GM18507 (cell line): ENCODE results near the gene ZNF740.
A peak's percentile ranks its signal among the peaks of the same experiment; 100 is the strongest.

Experiments used
- DNase-seq: peaks from one replicate; pipeline ENCODE4 v3.0.0; 2011; ENCODE audit warnings: low read depth; ENCODE audit not compliant: insufficient read length; ENCODE audit errors: extremely low spot score
- FAIRE-seq: peaks from 2 replicates; lab custom pipeline; 2011; peaks lifted over from hg19 to GRCh38; lab: Jason Lieb, UNC

Gene ZNF740

GRCh38 chr12:53208877-53209463, 28.4 kb downstream of the ZNF740 start:
- peak; percentile 49 for DNase-seq
- FAIRE-seq, result peak; percentile 89

DNA sequence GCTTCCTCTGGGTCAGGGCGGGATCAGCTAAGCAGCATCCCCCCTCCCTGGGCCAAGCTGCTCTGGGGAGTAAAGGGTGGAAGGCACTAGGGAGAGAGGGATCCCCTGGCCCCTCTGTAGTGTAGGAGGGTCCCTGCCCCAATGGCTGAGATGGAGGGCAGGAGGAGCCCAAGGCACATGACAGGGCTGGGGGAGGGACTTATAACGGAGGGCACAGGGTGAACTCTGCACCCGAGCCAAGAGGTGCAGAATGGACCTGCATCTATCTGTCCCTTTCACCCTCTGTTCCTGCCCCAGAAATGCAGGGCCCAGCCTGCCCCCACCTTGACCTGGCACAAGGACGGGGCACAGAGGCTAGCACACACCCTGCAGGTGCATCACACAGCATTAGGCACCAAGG, 30.3 kb downstream of the ZNF740 start:
- DNase-seq, result no peak
- FAIRE-seq, result no peak

GRCh38 chr12:53211476-53212381, 31.2 kb downstream of the ZNF740 start:
- no peak for FAIRE-seq
- DNase-seq, result no peak

- no peak for FAIRE-seq
- DNase-seq, result no peak
Observed at GRCh38 chr12:53212931-53213330, 32.4 kb downstream of the ZNF740 start.

DNA sequence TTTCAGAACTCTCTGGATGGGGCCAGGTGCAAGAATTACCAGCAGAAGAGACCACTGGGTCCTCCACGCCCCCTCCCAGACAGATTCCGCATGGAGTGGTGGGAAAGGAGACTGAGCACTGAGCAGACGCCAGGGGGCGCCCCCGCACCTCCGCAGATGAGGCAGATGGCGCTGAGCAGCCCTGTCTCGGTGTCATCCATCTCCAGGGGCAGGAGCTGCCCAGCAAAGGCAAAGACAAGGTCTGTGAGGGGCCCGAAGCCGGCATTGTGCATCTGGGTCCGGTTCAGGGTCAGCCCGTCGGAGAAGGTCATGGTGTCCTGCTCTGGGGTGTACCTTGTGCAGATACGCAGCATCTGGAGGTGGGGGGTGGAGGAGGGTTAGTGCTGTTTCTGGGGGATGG, 32.8 kb downstream of the ZNF740 start:
- peak; percentile 75 for FAIRE-seq
- peak; percentile 58 for DNase-seq

DNA sequence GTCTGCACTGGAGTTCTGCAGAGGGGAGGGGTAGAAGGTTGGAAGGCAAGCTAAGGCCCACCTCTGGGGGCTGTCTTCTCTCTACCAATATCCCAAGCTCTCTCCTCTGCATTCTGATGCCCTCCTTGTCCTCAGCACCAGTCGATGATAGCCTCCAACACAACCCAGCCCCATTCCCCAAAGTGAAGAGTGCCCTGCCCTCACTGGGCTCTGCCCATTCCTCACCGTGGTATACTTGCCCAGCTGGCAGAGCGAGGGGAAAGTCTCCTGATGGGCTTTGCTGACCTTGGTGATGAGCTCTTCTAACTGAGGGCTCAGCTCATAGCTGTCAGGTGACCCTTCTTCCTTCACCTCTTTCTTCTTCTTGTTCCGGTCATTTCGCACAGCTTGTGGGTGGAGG, 33.7 kb downstream of the ZNF740 start:
- DNase-seq (no peak), FAIRE-seq (no peak)

- no peak for DNase-seq
Observed at GRCh38 chr12:53214687-53215455, 34.3 kb downstream of the ZNF740 start.

DNA sequence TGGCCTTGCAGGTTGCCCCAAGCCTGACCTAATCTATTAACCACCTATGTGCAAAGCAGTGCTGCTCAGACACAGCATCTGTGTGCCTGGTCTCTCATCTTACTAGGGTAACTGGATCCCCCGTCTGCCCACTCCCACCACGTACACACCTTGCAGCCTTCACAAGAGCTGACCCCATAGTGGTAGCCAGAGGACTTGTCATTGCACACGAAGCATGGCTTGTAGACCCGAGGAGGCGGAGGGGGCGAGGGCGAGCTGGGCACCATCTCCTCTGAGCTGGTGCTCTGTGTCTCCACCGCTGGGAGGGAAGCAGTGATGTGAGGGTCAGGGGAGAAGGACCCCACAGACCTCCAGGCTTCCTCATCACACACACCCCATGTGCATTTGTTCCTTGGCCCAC, 35.0 kb downstream of the ZNF740 start:
- FAIRE-seq (no peak), DNase-seq (no peak)

More at GRCh38 chr12:53214687-53215455, 34.3 kb downstream of the ZNF740 start:
- no peak for FAIRE-seq

DNA sequence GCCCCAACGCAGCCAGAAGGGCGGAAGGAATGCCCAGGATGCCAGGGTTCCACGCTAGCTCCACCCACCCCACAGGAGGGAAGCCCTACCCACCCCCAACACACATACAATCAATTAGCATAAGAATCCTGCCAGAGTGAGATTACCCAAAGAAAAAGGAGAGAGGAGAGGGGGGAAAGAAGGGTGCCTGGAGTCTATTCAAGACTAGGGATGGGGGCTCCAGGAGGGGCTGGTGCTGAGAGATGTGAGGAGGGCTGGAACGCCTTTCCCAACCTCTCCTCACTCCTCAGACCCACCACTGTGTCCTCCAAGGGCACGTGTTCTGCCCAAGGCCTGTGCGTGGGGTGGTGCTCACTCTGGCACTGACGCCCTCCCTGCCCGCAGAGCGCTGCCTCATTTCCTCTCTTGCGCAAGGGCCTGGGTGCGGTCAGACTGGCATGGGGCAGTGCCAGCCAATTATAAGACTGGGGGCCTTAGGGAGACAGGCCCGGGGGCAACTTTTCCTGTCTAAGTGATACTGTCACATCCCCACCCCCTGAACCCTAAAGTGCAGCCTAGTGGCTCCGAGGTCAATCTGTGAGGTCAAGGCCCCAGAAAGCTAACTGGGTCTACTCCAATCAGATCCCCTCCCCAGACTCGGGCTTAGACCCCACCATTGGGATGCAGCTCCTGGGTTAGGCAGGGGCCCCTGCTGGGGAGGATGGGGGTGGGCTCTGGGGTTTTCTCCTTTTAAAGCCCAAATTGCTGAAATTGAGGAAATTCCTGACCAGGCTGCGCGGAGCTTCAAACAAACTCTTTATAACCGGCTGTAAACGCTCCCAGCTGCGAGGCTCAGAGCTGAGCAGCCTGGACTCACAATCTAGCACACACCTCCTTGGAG, 36.8 kb downstream of the ZNF740 start:
- FAIRE-seq (no peak), DNase-seq (no peak)

DNA sequence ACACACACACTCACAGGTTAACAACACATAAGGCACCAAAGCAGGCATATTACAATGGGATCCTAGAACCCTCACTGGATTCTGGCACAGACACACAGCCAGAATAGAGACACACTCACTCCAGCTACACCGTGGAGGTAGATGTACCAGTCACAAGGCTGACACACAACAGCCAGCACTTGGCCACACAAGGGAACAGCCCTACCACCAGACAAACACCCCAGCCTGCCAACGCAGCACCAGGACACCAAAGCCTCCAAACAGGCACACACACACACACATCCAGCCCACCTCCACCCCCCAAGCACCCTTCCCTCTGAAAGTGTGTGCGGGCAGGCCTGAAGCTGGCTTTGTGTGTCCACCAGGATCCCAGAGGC, 37.4 kb downstream of the ZNF740 start:
- DNase-seq (no peak), FAIRE-seq (no peak)

- no peak for DNase-seq
- no peak for FAIRE-seq
Observed at GRCh38 chr12:53218551-53219291, 38.2 kb downstream of the ZNF740 start.

DNA sequence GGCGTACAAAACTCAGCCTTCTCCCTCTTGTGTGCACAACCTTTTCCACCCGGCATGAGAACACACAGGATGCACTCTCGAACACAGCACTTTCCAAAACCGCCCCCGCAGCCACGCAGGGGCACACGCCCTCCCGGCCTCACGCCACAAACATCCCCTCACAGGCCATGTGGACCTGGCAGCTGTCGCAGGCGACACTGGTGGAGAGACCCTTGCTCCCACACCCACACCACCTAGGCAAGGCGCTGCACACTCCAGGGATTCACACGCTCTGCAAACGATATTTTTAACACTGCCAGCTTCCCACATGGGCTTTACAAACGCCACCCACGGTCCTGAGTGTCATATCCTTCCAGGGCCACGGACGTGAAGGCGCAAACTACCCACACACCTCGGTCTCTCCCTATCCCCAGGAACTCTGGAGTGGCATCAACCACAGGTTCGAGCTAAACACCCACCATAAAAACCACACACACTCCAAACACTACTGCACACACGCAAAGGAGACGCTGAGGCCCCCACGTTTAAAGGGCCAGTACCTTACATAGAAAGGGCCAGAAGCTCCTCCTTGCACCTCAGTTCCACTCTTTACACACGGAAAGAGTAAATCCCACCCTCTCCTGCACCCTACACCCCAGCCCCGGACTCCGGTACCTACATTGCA, 38.9 kb downstream of the ZNF740 start:
- peak; percentile 73 for FAIRE-seq
- DNase-seq, result no peak

GRCh38 chr12:53219956-53220693, 39.6 kb downstream of the ZNF740 start:
- DNase-seq (peak; percentile 55), FAIRE-seq (peak; percentile 47)

GRCh38 chr12:53220694-53221202, 40.2 kb downstream of the ZNF740 start:
- DNase-seq (peak; percentile 84), FAIRE-seq (peak; percentile 62)

DNA sequence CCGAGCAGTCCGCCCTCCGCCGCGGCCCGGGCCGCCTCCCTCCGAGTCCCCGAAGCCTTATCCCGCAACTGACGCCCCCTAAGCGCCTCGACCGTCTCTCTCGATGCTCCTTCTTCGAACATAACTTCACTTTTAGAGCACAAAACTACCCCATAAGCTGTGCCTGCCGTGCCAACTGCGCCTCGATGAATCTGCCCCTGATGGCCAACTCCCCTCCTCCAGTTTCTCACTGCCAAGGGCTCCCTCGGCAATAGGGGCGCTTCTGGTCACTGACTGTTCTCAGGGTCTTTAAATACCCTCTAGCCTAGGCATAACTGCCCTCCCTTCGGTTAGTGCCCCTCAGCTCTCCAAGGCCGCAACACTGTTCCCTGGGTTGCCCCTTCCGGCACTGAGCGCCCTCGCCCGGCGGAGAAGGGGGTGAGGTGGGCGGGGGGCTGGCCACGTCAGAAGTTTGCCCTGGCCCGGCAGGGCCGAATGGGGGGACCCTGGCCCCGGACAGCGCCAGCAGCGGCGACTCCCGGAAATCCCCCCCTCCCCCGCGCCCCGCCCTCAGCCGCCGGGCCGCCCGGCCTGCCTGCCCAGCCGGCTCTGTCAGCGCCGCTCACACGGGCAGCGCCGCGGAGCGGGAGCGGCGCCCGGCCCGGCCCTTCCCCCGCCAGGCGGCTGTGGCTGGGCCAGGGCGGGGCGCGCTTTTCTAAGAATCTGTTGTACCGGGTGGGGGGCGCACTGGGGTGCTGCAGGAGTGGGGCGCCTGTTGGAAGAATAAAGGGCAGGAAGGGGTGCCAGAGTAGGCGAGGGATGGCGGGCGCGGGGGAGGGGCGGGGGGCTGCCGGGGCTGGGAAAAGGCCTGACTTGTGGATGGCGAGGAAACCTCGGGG, 40.9 kb downstream of the ZNF740 start:
- peak; percentile 40 for DNase-seq
- FAIRE-seq, result no peak

- FAIRE-seq (no peak), DNase-seq (no peak)
Observed at GRCh38 chr12:53222170-53222721, 41.7 kb downstream of the ZNF740 start.
